ENCODE measurements around the gene KDM8. TPM values are rescaled to one million over a fixed set of nuclear protein-coding genes. Genes with fewer than 3 reads are reported as not detected.
A peak's percentile ranks its signal among the peaks of the same experiment; 100 is the strongest.

The KDM8 gene
- polyA plus RNA-seq, 12 donors: 4.1 to 21.3 (median 5.9) TPM; not detected in 1

DNA sequence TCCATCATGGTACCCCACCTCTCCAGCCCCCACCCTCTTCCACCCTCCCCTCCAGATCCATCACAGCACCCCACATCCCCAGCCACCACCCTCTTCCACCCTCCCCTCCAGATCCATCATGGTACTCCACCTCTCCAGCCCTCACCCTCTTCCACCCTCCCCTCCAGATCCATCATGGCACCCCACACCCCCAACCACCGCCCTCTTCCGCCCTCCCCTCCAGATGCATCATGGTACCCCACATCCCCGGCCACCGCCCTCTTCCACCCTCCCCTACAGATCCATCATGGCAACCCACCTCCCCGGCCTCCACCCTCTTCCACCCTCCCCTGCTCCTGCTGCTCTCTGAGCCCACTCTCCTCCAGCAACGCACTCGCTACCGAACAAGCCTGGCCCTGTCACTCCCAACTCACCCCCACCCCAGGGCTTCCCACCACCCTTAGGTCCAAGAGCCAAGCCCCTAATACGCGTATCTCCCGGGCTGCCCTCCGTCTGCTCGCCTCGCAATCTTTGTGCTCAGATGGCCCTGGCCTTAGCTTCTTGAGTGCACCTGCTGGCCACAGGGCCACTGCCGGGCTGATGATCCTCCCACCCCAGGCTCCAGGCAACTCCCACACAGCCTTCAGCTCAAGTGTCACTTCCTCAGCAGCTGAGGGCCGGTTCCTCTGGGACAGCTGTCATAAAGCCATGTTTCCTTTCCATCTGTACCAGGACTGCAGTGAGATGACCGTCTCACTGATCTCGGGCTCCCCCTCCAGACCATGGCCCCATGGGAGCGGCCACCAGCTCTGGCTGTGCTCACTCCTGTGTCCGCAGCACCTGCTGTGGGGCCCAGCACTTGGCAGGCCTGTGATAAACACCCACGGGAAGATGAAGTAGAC, 25.5 kb downstream of the KDM8 start:
- peak; percentile 57 for DNase-seq

DNA sequence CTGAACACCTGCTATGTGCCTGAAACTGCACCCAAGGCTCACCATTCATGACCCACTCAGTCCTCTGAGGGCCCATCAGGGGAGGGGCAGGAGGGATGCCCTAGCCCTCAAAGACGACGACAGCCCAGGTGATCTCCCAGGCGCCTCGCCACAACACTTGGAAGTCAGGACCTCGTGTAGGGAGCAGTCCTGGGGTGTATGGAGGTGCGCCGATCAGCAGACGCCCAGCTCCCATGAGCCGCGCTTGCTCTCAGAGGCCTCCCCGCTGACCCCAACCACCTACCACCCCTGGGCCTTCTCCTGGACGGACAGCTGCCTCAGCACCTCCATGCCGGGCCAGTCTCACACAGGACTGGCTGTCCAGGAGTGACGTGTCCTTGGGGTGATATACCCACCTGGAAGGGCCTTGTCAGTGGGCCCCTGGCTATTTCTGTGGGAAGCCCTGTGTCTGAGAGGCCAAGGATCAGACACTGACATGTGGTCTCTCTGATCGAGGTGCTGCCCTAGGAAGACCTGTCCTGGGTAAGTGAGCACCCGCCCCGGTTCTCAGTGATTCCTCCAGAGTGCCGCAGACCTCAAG, 26.7 kb downstream of the KDM8 start:
- DNase-seq: no peak

DNA sequence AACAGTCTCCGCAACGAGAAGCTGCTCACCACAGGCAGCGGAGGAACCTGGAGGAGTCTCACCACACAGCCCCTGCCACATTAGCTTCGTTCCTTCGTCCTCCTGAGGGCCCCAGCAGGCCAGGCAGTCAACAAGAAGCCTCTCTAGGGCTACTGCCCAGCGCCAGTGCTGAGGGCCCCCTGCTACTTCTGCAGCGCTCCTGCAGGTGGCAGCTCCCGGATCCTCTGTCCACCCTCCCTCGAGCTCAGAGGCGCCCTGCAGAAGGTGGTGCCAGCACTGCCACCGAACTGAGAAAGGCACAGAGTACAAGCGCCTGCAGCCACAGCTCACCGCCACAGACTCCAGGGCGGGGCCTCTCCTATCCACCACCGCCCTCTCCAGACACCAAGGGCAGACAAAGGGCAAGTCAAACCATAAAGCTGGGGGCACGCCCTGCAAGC, 27.3 kb downstream of the KDM8 start:
- DNase-seq: no peak

DNA sequence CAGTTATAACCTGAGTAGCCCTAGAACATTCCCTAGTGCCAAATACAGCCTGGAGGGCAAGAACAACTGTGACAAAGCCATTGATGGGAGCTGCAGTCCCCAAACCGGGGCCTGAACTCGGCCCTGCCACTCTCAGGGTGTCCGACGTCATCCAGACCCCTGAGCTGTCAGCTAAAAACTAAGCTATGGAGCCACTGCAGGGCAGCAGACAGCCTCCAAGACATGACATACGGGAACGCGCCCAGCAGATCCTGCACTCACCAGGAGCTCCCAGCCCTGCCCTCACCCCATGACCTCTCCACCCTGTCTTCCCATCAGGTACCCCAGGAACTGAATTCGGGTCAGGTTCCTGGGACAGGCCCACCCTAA, 28.4 kb downstream of the KDM8 start:
- no peak for DNase-seq

DNA sequence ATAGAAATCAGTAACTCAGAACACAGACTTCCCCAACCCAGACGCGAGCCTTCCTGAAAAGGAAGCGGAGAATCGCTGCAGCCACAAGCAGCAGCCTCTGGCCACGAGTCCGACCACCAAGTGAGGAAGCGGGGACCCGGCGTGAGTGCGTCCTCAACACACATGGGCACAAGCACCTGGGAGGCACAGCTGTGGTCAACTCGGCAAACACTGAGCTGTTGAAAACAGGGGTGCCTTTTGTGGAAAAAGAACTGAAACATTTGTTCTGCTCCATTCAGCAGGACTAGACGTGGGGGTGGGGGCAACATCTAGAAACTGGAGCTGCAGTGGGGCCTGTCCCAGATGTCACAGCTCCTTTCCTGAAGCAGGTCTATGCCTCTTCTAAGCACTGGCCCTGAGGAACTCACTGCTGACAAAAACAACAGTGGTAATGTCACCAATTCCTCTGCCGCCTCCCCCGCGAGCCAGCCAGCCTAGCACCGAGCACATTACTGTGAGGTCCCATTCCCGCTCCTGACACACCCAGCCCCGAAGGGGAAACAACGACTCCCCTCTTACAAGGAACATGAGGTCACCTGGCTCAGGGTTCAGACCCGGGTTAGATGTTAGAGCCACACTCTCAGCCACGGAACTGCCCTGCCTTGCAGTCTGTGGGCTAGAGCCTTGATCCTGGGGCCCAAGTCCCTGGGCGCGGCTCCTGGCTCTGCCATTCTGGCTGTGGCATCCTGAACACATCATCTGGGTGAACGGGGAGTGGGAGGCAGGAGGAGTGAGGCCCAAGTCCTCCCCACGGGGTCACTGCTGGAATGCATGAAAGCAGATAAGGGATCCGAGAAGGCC, 29.0 kb downstream of the KDM8 start:
- no peak for DNase-seq

DNA sequence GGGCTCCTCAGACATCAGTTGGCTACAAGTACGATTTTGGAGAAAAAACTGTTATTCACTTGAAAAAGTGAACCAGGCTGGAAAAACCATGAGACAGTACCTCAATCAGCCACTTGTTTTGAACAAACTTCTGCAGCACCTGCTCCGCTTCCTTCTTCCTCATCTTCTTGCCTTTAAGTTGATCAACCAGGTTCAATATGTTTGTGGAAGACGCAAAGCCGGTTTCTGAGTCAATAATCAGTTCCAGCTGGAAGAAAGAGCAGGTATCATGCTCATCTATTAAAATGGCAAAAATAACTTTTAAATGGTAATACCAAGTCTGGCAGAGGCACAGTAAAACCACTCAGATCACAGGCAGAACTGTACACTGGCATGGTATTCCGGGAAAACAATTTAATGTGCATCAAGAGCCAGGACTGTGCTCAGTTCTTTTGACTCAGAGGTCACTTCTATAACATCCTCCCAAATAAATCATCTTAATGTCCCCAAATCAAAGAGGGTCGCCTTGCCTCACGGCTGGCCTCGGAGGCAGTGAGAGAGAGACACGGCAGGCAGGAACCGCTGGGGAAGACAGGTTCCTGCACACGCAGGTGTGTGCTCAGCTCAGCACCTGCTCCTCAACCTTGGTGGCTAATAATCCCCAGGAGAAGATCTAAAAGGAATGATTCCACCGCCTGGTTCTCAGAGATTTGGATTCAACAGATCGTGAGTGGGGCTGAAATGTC, 29.7 kb downstream of the KDM8 start:
- DNase-seq: no peak

DNA sequence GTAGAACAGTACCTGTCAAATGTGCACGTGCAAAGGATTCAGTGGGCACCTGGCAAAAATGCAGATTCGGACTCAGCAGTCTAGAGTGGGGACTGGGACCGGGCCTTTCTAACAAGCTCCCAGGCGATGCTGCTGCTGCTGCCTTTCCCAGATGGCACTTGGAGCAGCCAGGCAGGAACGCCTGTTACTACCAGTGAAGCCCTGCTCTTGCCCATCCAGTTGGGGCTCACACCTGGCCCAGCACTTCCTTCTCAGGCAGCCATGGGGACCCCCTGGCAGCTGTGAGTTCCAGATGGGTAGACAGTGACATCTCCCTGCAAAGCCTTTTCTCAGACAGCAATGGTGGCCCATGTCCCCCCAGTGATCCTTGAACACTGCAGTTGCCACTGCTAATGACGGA, 30.4 kb downstream of the KDM8 start:
- no peak for DNase-seq

DNA sequence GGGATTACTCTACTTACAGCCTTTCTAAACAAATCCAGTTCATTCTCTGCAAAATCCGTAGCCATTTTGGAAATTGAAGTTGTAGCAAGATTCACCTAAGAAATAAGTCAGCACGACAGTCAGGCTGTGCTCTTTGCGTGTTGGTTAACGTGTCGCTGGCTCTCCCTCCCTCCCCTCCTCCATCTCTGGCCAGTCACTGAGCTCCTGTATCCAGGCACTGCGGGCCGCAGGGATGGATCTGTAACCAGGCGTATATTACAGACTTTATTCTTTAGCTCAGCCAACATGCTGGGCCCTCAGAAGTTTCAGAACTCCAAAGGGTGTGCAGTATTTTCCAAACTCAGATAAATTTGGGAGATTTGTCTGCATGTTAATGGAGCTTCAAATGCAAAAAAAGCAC, 30.8 kb downstream of the KDM8 start:
- DNase-seq: no peak

DNA sequence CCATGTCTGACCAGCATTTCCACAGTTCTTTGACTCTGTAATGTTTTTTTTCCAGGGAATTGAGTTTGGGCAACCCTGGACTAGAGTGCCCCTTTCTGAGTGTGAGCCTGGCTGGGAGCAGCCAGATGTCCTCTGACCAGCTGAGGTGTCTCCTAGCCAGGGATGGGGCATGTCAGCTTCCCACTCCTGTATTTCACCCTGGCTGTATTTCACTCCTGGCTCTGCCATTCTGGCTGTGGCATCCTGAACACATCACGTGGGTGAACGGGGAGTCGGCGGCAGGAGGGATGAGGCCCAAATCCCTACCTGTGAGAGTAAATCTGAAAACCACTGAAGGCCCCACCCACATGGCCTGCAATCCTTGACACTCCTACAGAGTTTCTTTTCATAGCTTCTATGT, 31.3 kb downstream of the KDM8 start:
- no peak for DNase-seq

DNA sequence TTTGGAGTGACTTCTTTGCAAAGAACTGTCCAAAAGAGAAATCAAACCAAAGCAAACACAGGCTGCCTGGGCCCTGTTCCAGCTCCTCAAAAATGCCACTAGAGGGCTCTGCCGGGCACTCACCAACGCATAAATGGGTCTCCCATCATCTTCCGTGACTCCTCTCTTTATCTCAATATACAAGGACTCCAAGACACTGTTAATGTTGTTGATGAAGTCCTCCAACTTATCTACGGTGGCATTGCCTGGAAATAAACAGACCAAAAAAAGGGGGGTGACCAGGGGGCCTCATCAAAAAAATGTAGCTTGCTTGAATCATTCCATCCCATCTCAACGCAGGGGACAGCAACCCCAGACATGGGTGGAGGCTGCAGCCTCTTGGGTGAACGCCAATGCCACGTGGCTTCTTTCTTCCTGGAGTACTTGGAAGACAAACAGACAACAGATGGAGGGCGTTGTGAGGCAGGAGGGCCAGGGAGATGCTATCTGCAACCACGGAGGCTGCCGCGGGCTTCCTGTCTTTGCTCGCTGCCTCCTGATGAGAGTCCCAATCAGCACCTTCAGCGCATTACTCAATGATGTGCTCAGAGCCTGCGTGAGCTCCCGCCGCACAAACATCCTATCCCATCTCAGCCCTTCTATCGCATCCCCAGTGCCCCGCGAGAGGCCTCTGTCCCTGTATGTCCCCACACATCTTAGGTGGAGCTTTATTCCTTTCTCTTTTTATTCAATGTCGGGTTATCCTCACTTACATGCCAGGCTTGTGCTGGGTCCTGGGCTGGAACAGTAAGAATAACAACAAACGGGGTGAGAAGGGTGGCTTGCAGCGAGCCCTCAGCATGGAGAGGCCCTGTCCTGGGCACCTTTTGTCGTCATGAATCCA, 32.0 kb downstream of the KDM8 start:
- DNase-seq: peak; percentile 83

DNA sequence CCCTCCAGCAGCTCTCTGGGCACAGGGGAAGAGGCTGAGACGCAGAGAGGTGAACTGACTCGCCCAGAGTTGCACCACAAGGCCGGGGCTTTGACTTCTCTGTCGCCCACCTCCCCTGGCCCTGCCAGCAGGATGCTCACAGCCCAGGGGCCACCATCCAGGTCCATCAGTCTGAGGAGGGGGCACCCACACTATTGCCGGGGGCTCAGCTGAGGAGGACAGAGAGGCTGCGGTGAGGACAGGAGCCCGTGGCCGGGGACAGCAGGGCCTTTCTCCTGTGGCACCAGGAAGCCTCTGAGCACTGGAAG, 32.6 kb downstream of the KDM8 start:
- DNase-seq: no peak

DNA sequence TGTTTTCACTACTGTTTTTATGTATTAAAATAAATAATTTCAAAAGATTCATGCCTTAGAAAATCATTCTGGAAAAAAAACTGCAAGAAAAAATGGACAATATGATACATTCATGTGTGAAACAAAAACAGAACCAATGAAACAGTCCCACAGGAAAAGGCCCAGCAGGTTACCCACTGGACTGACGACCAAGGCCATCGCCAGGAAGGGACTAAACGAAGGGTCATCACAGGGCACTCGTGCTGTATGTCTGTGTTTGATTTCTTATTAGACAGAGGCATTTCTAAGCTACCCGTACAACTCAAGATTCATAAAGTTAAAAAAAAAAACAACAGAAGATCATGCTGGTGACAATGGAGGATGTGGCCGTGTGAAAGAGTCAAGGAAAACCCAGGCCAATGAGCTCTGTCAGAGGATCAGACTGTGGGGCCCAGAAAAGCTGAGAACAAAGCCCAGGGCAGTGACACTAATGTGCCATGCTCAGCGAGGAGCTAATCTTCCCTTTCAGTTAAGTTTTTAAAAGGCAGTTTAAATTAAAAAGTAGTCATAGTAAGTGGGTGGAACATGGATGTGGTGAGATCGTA, 33.4 kb downstream of the KDM8 start:
- no peak for DNase-seq

DNA sequence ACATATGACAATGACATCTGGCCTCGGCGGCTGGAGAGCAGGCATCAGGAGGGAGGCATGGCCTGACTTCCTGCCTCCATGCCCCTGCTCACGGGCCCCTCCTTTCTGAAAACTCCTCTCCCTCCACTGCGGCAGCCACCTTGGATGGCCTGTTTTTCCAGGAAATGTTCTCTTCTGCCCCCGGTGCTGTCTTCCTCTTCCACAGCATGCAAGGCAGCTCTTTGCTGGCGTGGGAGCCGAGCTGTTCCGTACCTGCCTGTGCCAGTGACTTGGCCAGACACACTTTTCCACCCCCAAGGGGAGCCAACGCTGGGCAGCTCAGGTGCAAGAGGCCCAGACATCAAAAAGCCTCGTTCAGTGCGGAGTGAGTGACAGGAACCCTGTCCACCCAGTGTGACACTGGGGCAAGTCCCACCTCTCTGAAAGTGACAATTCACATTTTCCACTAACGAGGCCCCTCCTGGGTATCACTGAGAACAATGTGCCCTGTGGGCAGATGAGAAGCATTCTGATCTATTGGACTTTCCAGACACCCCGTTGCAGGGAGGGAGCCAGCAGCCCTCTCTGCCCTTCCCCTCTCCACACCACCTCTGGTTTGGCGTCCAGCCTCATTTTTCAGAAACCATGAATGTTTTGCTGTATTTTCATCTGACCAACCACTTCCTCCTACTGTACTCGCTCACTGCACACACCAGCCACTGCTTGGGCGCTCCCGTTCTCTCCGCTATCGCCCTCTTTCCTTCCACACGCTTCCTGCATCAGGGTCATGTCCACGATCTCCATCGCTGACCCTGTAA, 34.1 kb downstream of the KDM8 start:
- no peak for DNase-seq

DNA sequence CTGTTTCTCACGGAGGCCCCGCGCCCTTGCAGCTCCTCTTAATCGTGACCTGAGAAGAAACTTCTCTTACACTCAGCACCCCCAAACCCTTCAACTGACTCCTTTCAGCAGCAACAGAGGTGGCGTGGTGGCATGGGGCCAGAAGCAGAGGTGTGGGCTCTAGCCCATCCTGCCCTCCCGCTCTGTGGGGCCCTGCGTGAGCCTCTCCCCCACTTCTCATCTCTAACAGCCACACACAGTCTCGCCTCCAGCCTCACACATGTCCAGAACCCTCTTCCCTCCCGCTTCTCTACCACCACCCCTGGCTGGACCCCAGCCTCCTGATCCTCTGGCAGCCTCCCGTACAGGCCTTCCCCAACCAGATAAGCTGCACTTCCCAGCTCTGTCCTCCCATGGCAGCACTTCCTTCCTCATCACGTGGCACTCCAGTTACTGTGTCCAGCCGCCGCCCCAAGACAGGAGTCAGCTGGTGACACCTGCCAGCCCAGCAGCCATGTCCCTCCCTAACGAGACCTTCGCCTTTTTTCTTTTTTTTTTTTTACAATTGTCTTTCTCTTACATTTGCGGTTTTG, 34.8 kb downstream of the KDM8 start:
- DNase-seq: no peak

DNA sequence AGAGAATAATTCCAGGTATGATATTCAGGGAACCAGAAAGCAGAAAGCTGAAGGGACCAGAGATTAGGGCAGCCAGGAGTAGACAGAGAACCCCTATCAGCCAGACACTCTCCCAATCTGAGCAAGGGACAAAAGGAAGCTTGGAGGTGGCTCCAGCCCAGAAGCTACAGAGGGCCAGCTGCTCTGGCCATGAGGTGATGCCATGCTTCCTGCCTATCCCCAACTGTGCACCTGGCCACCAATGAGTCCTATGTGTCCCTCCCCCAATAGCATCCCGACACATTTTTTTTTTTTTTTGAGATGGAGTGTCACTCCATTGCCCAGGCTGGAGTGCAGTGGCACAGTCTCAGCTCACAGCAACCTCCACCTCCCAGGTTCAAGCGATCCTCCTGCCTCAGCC, 35.3 kb downstream of the KDM8 start:
- no peak for DNase-seq

DNA sequence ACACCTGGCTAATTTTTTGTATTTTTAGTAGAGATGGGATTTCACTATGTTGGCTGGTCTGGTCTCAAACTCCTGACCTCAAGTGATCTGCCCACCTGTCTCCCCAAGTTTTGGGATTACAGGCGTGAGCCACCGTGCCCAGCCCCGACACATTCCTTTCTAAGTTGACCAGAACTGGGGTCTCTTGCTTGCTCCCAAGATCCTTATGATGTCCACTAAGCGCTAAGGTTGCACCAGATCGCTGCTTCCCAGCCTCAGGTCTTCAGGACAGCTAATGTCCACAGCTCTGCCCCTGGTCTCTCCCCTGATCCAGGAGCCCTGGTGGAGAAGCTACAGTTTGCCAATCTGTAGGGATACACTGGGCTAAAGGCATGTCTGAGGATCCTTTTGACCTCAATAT, 35.7 kb downstream of the KDM8 start:
- DNase-seq: no peak

DNA sequence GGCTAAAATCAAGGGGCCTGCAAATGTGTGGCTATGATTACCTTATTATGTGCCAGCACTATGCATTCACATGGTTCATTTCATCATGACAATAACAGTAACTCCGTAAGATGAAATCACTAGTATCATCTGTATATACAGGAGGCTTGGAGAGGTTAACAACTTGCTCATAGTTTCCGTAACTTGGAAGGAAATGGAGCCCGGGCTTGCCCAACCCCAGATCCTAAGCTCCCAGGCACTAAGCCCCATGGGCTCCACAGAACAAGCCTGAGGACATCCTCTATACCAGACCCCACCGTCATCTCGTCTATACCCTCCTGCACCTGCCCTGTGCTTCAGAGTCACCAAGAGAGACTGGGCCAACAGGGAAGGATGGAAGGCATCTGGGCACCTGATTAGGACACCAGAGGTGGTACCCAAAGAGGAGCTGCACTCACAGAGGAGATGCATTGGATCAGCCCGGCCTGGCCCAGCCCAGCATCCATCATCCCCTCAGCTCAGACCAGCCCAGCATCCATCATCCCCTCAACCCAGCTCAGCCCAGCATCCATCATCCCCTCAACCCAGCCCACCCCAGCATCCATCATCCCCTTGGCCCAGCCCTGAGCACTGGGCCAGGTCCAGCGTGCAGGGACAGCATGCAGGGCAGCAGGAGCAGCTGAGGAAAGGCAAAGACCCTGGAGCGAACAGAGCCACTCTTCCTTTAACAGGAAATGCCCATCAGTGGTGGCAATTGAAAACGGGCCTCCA, 36.8 kb downstream of the KDM8 start:
- no peak for DNase-seq

DNA sequence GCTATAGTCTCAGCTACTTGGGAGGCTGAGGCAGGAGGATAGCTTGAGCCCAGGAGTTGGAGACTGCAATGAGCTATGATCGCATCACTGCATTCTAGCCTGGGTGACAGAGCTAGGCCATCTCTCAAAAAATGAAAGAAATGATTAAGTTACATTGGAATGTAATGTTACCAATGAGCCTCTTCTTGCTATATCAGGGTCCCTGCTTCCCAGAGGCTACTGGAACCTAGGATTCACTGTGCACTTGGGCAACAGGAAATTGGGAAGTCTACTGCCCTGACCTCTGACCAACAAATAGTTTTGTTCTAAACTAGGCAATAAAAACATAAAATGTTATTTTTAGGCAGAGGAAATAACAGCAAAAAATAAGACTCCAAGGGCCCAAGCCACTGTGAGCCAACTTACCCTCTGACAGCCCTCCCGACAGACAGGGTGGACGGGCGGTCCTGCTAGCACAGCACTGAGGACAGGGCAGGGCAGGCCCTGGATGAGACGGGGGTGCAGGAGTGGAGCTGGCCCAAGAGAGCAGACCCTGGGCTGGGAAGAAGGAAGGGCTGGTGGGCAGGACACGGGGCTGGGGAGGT, 37.7 kb downstream of the KDM8 start:
- DNase-seq: no peak

All from muscle of arm (tissue), 12 donors.